GM18861 (cell line): ENCODE measurements around the gene L2HGDH.

Source experiments
- ATAC-seq: cut with Tn5 transposase; IDR thresholded peaks from one replicate; pipeline ENCODE4 v1.9.1; 2021; ENCODE audit not compliant: unreplicated experiment

L2HGDH gene

GRCh38 chr14:50299585-50299984 is 12.4 kb downstream of the L2HGDH start:
- ATAC-seq = no peak

DNA sequence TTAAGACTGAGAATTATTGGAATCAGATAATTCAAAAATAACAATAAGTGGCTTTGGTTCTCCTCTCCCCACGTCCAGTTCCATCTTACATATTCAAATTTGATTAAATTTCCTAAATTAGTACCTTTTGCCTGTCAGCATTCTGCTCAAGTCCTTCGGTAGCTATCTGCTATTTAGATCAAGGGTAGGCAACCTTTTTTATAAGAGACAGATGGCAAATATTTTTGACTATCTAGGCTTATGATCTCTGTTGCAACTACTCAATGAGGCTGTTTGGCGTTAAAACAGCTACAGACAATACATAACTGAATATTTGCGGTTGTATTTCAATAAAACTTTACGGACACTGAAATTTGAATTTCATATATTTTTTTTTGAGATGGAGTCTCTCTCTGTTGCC is 21.7 kb downstream of the L2HGDH start:
- no peak for ATAC-seq

DNA sequence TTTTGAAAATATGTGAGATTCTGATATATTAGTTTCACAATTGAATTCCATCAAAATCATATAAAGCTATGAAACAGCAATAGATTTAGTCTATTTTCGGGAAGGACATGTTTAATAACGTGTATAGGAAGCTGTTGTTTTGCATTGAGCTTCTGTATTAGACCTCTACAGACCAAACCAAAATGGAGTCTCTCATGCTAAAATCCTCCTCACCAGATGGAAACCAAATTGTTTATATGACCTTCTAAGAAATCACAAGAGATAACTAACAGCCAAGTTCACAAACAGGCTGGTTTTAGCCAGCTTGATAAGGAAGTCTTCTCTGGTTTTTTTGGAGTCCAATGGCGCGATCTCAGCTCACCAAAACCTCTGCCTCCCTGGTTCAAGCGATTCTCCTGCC is 23.9 kb downstream of the L2HGDH start:
- no peak for ATAC-seq

DNA sequence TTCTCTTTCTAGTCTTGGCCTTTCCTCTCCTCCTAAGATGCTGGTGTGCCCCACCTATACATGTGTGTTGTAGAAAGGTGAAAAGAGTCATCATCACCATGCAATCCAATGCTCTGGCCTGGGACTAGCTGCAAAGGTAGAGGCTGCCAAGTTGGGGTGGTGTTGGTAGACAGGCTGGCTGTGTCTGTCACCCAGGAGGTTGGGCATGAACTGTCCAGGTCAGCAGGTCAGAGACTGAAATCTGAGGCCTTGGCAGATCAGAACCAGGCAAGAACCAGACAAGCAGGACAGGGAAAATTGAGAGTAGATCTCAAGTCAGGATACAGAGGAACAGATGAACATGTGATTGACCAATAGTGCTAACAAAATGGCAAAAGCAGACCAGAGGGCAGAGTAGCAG is 26.2 kb downstream of the L2HGDH start:
- no peak for ATAC-seq

DNA sequence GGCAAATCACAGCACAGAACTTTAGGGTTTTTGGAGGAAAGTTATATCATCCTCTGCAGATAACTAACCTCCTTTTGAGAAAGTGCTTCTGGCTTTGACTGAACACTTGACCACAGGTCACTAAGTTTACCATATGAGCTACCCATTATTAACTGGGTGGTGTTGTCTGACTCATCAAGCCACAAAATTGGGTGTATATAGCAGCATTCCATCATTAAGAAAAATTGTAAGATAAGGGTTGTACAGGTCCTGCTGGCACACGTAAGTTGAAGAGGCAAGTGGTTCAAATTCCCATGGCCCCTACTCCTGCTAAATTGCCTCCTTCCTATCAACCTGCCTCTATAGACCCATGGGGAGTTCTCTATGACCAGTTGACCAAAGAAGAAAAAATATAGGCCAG is 39.5 kb downstream of the L2HGDH start:
- no peak for ATAC-seq

DNA sequence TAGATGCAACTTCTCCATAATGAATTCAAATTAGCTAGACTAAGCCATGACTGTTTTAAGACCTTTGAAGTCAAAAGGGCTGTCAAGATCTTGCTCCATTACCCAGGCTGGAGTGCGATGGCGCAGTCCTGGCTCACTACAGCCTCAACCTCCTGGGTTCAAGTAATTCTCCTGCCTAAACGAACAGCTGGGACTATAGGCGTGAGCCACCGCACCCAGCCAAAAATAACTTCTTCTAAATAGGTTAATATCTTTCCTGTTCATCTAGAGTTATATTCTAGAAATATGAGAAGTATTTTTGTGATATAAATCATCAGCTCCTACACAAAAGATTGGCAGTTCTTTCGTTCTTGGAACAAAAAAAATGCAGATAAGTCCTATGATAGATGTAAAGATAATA is 41.1 kb downstream of the L2HGDH start:
- no peak for ATAC-seq

DNA sequence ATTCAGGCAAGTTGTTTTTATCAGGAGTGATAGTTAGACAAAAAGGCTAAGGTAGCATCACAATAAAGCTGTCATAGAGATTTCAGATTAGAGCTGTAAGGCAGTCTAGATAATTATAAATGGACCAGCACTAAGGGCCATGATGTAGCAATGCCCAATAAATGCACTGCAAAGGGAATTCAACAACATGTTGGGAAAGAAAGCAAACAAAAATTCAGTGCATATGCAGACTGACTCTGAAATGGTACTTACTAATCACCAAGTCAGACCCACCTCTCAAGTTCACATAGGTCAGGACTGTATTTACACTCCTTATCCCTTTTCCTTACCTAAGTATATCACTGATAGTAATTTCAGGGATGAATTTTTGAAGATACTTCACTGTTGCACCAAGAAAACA is 47.0 kb downstream of the L2HGDH start:
- no peak for ATAC-seq

DNA sequence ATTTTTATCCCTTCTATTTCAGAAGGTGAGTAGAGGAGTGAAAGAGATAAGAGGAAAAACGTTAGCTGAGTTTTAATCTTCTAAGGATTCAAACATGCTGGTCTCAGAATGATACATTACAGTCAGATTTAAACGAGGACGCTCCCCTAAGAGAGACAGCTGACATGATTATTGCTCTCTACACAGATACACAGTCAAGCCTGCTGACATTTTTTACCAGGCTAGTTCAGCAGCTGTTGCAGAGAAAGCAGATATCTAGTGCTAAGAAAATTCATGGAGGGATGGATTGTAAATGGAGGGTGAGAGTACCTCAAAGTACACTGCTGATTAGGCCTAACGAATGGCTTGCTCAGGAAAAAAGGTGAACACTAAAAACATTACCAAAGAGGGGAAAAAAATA is 48.7 kb downstream of the L2HGDH start:
- no peak for ATAC-seq

- ATAC-seq = no peak
Measured at GRCh38 chr14:50262865-50263264, 49.2 kb downstream of the L2HGDH start.

GRCh38 chr14:50260511-50260910 is 51.5 kb downstream of the L2HGDH start:
- no peak for ATAC-seq

DNA sequence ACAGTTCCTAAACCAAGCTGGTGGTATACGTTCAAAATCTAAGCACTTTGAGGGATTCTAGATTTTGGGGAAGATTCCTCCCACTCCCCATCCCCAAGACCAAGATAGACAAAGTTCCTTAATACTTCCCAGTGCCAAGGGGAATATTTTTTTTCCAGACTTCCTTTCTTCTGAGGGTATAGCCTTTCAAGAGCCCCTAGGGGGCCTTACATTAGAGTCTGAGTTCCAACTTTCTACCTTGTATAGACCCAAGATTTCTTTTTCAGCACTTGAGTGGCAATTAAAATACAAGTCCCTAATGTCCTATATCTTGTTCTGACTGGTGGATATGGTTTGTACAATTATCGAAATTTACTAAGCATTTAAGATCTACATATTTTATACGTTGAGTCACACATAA is 52.0 kb downstream of the L2HGDH start:
- ATAC-seq = no peak

DNA sequence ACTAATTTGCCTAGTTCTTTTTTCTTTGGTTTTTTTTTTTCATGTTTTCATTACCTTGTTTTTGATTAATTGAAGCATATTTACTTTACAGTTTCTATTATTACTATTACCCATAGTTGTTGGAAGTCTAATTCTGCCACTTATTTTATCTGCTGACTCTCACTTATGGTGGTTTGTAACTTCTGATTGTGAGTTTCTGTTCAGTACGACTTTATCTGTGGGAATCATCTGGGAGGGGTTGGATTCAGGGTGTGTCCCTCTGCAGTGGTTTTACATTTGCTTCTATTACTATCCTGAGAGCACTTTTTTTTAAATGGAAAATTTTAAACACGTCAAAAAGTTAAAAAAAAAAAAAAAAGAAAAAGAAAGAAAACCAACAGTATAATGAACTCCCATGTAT is 54.3 kb downstream of the L2HGDH start:
- ATAC-seq = no peak

DNA sequence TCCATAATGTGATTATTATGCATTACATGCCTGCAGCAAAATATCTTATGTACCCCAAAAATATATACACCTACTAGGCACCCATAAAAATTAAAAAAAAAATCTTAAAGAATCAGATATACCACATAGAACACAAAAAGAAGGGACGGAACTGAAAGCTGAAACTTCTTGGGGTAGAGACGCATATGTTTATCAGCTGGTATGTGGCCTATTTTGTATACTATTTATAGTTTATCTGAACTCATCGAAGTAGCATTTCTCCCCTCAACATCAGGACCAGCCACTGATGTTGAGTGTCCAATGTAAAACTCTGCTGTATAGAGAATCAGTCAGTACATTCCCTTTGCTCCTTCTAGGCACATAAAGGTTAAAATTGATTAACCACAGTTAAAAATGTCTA is 57.8 kb downstream of the L2HGDH start:
- ATAC-seq = no peak

DNA sequence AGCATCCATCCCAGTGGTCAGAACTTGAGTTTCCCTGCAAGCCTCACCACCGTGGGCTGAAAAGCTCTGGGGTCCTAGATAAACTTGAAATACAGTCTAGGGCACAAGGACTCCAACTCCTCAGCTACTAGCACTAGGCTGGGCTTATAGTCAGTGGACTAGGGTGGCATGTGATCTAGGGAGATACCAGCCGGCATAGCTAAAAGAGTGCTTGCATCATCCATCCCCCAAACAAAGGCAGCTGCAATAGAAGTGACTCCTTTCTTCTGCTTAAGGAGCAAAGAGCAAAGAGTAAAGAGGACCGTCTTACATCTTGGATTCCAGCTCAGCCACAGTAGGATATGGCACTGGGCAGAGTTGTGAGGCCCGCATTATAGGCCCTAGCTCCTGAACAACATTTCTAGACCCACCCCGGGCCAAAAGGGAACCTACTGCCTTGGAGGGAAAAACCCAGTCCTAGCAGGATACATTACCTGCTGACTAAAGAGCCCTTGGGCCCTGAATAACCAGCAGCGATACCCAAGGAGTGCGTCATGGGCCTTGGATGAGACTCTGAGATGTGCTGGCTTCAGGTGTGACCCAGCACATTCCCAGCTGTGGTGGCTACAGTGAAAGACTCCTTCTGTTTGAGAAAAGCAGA is 62.8 kb downstream of the L2HGDH start:
- no peak for ATAC-seq

DNA sequence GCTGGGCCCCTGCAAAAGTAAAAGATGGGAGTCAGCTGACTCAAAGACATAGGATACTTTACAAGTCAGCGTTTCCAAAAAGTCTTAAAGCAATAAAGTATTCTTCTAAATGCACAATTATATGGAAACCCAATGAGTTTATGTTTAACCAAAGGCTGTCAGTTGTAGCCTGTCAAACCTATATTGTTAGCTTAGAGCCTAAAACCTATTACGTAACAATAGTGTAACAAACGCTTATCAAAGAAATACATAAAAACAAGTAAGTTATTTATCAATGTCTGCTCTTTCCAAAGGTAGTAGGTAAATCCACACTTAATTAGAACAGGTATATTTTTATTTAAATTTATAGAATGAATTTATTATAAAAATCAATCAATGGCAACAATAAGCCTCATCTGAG is 64.8 kb downstream of the L2HGDH start:
- ATAC-seq = no peak

DNA sequence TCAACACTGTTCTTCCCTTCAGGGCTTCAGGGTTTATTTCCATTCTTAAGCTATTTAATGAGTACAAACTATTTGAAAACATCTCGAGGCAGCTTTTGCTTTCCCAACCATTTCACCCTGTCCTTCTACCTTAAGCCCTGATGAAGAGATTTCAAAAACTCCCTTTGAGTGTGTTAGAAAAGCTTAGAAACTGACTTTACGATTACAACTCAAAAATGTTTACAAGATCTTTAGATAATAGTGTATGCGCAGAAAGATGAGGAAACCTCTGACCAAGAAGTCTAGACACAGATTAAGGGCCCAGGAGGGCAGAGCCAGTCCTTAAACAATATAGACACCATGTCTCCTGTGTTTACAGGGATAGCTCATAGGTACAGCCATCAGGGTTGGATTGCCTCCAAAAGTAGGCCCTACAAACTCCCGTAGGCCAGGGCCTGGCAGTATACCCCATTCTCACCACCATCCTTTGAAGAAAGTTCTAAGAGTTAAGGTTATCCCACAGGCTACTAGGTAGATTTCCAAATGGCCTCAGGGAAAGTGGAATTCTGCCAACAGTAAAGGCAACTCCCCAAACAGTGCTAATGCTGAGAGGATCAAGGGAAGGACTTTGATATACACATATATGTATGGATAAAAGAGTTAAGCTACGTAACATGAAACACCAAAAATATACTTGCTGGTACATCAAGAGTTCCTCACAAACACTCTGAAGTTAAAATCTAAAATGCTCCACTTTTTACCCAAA is 69.3 kb downstream of the L2HGDH start:
- ATAC-seq = no peak

- ATAC-seq = no peak
Measured at GRCh38 chr14:50242096-50242495, 69.9 kb downstream of the L2HGDH start.

- ATAC-seq = no peak
Measured at GRCh38 chr14:50237427-50237826, 74.6 kb downstream of the L2HGDH start.

DNA sequence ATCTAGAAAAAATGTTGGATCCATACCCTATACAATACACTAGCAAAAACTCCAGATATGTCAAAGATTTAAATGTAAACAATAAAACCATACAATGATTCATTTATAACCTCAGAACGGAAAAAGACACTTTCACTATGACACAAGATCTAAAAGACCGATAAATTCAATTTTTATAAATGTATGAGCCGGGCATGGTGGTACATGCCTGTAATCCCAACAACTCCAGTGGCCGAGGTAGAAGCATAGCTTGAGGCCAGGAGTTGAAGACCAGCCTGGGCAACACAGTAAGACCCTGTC is 78.1 kb downstream of the L2HGDH start:
- ATAC-seq = no peak

- no peak for ATAC-seq
Measured at GRCh38 chr14:50233166-50233950, 78.7 kb downstream of the L2HGDH start.

- no peak for ATAC-seq
Measured at GRCh38 chr14:50232276-50232642, 79.8 kb downstream of the L2HGDH start.

DNA sequence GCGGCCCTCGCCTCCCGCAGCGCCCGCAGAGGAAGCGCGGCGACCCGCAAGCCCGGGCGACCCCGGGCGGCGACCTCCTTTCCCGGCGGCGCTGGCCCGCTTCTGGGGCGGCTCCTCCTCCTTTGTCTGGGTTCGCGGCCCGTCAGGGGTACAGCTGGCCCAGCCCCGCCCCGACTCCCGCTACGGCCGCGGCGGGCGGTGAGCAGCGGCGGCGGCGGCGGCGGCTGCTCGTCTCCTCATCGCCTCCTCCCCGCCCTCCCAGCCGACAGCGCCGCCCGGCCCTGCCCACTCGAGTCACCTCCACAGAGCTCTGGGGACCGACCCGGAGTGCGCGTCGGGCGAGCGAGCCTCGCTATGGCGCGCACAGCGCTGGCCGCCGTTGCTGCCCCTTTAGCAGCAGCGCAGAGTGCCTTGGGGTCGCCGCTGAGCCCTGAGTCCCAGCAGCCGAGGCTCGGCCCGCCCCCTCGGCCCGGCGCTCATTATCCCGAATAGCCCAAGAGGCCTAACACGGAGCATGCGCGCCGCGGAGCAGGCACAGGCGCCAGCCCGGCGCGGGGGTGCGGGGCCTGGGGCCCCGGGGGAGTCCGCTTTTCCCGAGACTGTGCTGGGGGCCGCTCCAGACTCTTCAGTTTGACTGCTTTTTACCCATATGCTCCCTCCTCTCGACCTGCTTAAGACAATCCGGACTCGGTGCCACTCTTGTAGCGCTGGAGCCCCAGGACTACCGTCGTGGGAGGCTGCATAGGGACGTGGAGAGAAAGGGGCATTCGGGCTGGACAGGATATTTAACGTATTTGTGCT is 80.4 kb downstream of the L2HGDH start, which contains the start of gene SOS2:
TSS of gene SOS2 (minus strand) at position 104 of the 801 bp plus-strand sequence. CDS start 295 bp downstream, outside the sequence.
- ATAC-seq = peak; percentile 68
